ENCODE measurements around the gene PPP1R26. TPM values are rescaled to one million over a fixed set of nuclear protein-coding genes. Genes with fewer than 3 reads are reported as not detected.

The PPP1R26 gene
- total and polyA plus RNA-seq, 2 of the 4 experiments (the other 2 are of a cell fraction): 3.8 to 5.6 TPM

DNA sequence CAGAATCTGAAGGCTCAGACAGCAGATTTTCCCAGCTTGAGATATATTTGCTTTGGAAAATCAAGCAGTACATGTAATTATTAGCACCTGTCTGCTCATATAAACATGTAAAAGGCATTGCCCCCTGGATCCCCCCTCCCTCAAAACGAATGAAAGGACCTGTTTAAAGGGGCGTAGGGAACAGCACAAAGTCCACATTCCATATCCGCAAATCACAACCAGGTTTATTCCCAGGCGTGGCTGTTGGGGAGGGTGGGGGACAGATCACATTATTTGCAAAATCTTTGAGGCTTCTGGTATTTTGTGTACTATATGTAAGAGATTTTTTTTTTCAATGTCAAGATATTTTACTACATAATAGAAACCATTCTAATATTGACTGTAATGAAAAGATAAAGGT, 12.2 kb downstream of the PPP1R26 start:
- ChIA-PET CTCF (no interaction called here), POLR2A (ENCODE audit: unreplicated experiment) (no interaction called here)
- H3K36me3 ChIP-seq (ENCODE audit: control insufficient read depth, insufficient read depth, low read length): peaks cover 11% of the 10 kb centered on the region
- H2BK5ac ChIP-seq (ENCODE audit: low read depth, low read length, poor library complexity, severe bottlenecking): no peak overlapping the region
- H2AK5ac ChIP-seq (ENCODE audit: low read depth, low read length): no peak overlapping the region
- no peak overlapping the region for H3K18ac ChIP-seq (ENCODE audit: low read depth, low read length)
- no peak overlapping the region for H2BK120ac ChIP-seq (ENCODE audit: low read depth, low read length)
- H2AFZ ChIP-seq (replicated peaks; ENCODE audit: low read length, poor library complexity): no peak overlapping the region
- H3K27me3 ChIP-seq (ENCODE audit: control insufficient read depth, insufficient read depth, low read length): no peaks in the 10 kb centered on the region
- TF ChIP-seq CEBPB (IDR thresholded peaks at IDR 0.05; ENCODE audit: low read depth, low read length) (no peak), BHLHE40 (IDR thresholded peaks at IDR 0.05; ENCODE audit: low read depth, low read length) (no peak), RCOR1 (IDR thresholded peaks at IDR 0.05; ENCODE audit: insufficient replicate concordance, low read length) (no peak), CHD1 (IDR thresholded peaks at IDR 0.05; ENCODE audit: low read depth, low read length) (no peak), MAZ (IDR thresholded peaks at IDR 0.05; ENCODE audit: borderline replicate concordance, low read depth, low read length) (no peak), USF2 (IDR thresholded peaks at IDR 0.05; ENCODE audit: low read depth, low read length) (no peak), MXI1 (IDR thresholded peaks at IDR 0.05; ENCODE audit: borderline replicate concordance, low read depth, low read length) (no peak), SMC3 (IDR thresholded peaks at IDR 0.05; ENCODE audit: low read depth, low read length) (no peak), MAFK (IDR thresholded peaks at IDR 0.05; ENCODE audit: low read depth, low read length) (no peak), ELK1 (IDR thresholded peaks at IDR 0.05; ENCODE audit: borderline replicate concordance, low read depth, low read length) (no peak), POLR2A (IDR thresholded peaks at IDR 0.05; ENCODE audit: low read depth, low read length) (no peak), NFE2L2 (IDR thresholded peaks at IDR 0.05; ENCODE audit: low read depth, low read length) (no peak), RAD21 (IDR thresholded peaks at IDR 0.05; ENCODE audit: low read length) (no peak), CTCF (conservative IDR thresholded peaks at IDR 0.05; ENCODE audit: low read depth, low read length) (no peak), RFX5 (IDR thresholded peaks at IDR 0.05; ENCODE audit: low read depth, low read length) (no peak), FOS (IDR thresholded peaks at IDR 0.05; ENCODE audit: low read depth, low read length) (no peak)
- H3K4me1 ChIP-seq (ENCODE audit: control insufficient read depth, insufficient read depth, low read length): no peaks in the 10 kb centered on the region; the same call in 1 of the 2 replicates
- dilution Hi-C loops (cut with HindIII; ENCODE audit: low sequenced_read_pairs, unreplicated experiment) (no loop called here), in situ Hi-C loops (cut with MboI; ENCODE audit: low sequenced_read_pairs) (no loop called here), intact Hi-C loops (cut with micrococcal nuclease) (no loop called here)
- no TSS peak for BruUV-seq (replicated peaks)
- no peak overlapping the region for H4K8ac ChIP-seq (ENCODE audit: low read depth in 2 of 2, low read length in 2 of 2)
- H3K56ac ChIP-seq (ENCODE audit: extremely low read depth, insufficient read depth, low read length): no peak overlapping the region
- no peak overlapping the region for H3K14ac ChIP-seq (replicated peaks; ENCODE audit: low read depth, low read length)
- no peak overlapping the region for H3K4me3 ChIP-seq (ENCODE audit: insufficient read depth, low read depth, low read length)
- H4K91ac ChIP-seq (ENCODE audit: insufficient read depth, low read depth, low read length): no peak overlapping the region
- no peaks in the 10 kb centered on the region for H3K9me3 ChIP-seq (ENCODE audit: control insufficient read depth, insufficient read depth, low read length)
- no peak overlapping the region for H3K23ac ChIP-seq (ENCODE audit: low read depth, low read length)
- H3K9me1 ChIP-seq (ENCODE audit: insufficient read depth, low read length): no peaks in the 10 kb centered on the region; the same call in 1 of the 2 replicates
- no peak overlapping the region for H2AK9ac ChIP-seq (replicated peaks; ENCODE audit: low read depth, low read length, poor library complexity)
- WGBS, 2 experiments (ENCODE audit: extremely low coverage in 2 of 2, insufficient read length in 1 of 2): 80% methylated on average over 1 of the region's 4 CpGs; no CpG with 5 or more reads in 1 of the 2 experiments
- H3K27ac ChIP-seq (ENCODE audit: insufficient read depth, low read length): no peak overlapping the region
- H4K20me1 ChIP-seq (ENCODE audit: insufficient read depth, low read length): no peaks in the 10 kb centered on the region
- no peak for DNase-seq
- no peak overlapping the region for H4K5ac ChIP-seq (ENCODE audit: low read depth, low read length)
- no peak overlapping the region for H3K4ac ChIP-seq (ENCODE audit: low read depth, low read length)
- no peak overlapping the region for H2BK20ac ChIP-seq (ENCODE audit: low read depth, low read length)
- no peak overlapping the region for H3K4me2 ChIP-seq (ENCODE audit: low read depth, low read length)
- no peaks in the 10 kb centered on the region for H3K79me1 ChIP-seq (ENCODE audit: low read depth in 1 of 2, low read length in 2 of 2)
- ATAC-seq (ENCODE audit: low read depth): no peak
- no peak overlapping the region for H3K9ac ChIP-seq (ENCODE audit: low read depth, low read length)
- H2BK15ac ChIP-seq (ENCODE audit: low read depth, low read length): no peak overlapping the region
